Trophoblast cell (in vitro differentiated cells and primary cell): ENCODE data around the gene PKD2.
A peak's percentile ranks its signal among the peaks of the same experiment; 100 is the strongest.

ENCODE experiments used
- DNase-seq, 2 donors: peaks; one replicate each; pipeline ENCODE4 v3.0.0-alpha.2; 2016
- H2AFZ ChIP-seq: 2 replicates; pipeline ENCODE4 v1.6.1; 2013; ENCODE audit warnings: low read length, moderate library complexity, mild to moderate bottlenecking; ENCODE audit not compliant: insufficient read depth, poor library complexity
- H2AK5ac ChIP-seq: 2 replicates; pipeline ENCODE4 v1.6.1; 2013; ENCODE audit warnings: mild to moderate bottlenecking, low read length
- H2BK120ac ChIP-seq: 2 replicates; pipeline ENCODE4 v1.6.1; 2013; ENCODE audit warnings: low read length, mild to moderate bottlenecking, moderate library complexity; ENCODE audit not compliant: insufficient read depth, poor library complexity
- H2BK12ac ChIP-seq: 2 replicates; pipeline ENCODE4 v1.6.1; 2013; ENCODE audit warnings: mild to moderate bottlenecking, low read length, moderate library complexity
- H2BK5ac ChIP-seq: 2 replicates; pipeline ENCODE4 v1.6.1; 2013; ENCODE audit warnings: low read length, low read depth, moderate library complexity, mild to moderate bottlenecking; ENCODE audit not compliant: poor library complexity
- H3K14ac ChIP-seq: 2 replicates; pipeline ENCODE4 v1.6.1; 2013; ENCODE audit warnings: mild to moderate bottlenecking, low read length
- H3K18ac ChIP-seq: 2 replicates; pipeline ENCODE4 v1.6.1; 2013; ENCODE audit warnings: mild to moderate bottlenecking, low read length
- H3K23ac ChIP-seq: 2 replicates; pipeline ENCODE4 v1.6.1; 2013; ENCODE audit warnings: low read length
- H3K27ac ChIP-seq: 2 replicates; pipeline ENCODE4 v1.5.1; 2013; ENCODE audit warnings: low read depth, mild to moderate bottlenecking, inconsistent platforms, low read length, moderate library complexity
- H3K27me3 ChIP-seq: 2 replicates; pipeline ENCODE4 v1.6.1; 2013; ENCODE audit warnings: inconsistent platforms, mild to moderate bottlenecking, low read length, moderate library complexity; ENCODE audit not compliant: insufficient read depth
- H3K36me3 ChIP-seq, 2 experiments: 1 replicate in 1 of 2; 2 replicates in 1 of 2; pipeline ENCODE4 v1.6.1; 2013; ENCODE audit warnings: low read length in 2 of 2, mild to moderate bottlenecking in 2 of 2, moderate library complexity in 1 of 2; ENCODE audit not compliant: insufficient read depth in 2 of 2, control insufficient read depth in 1 of 2
- H3K4ac ChIP-seq: 2 replicates; pipeline ENCODE4 v1.6.1; 2013; ENCODE audit warnings: low read depth, mild to moderate bottlenecking, low read length, moderate library complexity
- H3K4me1 ChIP-seq, 2 experiments: 1 replicate in 1 of 2; 2 replicates in 1 of 2; pipeline ENCODE4 v1.6.1; 2013; ENCODE audit warnings: low read length in 2 of 2, mild to moderate bottlenecking in 2 of 2, moderate library complexity in 1 of 2; ENCODE audit not compliant: insufficient read depth in 2 of 2, control insufficient read depth in 1 of 2
- H3K4me2 ChIP-seq: 2 replicates; pipeline ENCODE4 v1.6.1; 2013; ENCODE audit warnings: inconsistent platforms, mild to moderate bottlenecking, low read length, moderate library complexity
- H3K4me3 ChIP-seq: 2 replicates; pipeline ENCODE4 v1.5.1; 2013; ENCODE audit warnings: mild to moderate bottlenecking, low read depth, low read length, inconsistent platforms
- H3K79me1 ChIP-seq: one replicate; pipeline ENCODE4 v1.6.1; 2013; ENCODE audit warnings: low read length
- H3K79me2 ChIP-seq: 2 replicates; pipeline ENCODE4 v1.6.1; 2013; ENCODE audit warnings: low read length, mild to moderate bottlenecking; ENCODE audit not compliant: control insufficient read depth, insufficient read depth, poor library complexity
- H3K9ac ChIP-seq: 2 replicates; pipeline ENCODE4 v1.6.1; 2013; ENCODE audit warnings: mild to moderate bottlenecking, low read length
- H3K9me3 ChIP-seq: 2 replicates; pipeline ENCODE4 v1.6.1; 2013; ENCODE audit warnings: low read depth, mild to moderate bottlenecking, control low read depth, inconsistent platforms, low read length; ENCODE audit not compliant: insufficient read depth
- H4K12ac ChIP-seq: 2 replicates; pipeline ENCODE4 v1.6.1; 2013; ENCODE audit warnings: low read depth, mild to moderate bottlenecking, low read length, moderate library complexity
- H4K8ac ChIP-seq: 2 replicates; pipeline ENCODE4 v1.6.1; 2013; ENCODE audit warnings: low read depth, mild to moderate bottlenecking, low read length, moderate library complexity
- H4K91ac ChIP-seq: one replicate; pipeline ENCODE4 v1.6.1; 2013; ENCODE audit warnings: low read depth, mild to moderate bottlenecking, low read length, moderate library complexity
- WGBS: extraction: QIAGEN DNeasy Blood & Tissue Kit; methylation state at CpG from one replicate; pipeline ENCODE4 v1.1.7; 2013; ENCODE audit warnings: missing lambda C conversion rate; ENCODE audit not compliant: insufficient read length, insufficient coverage; ENCODE audit errors: extremely low coverage; 5-methylcytosine and 5-hydroxymethylcytosine counted together

Gene PKD2

GRCh38 chr4:87966095-87966496, 41.3 kb upstream of the PKD2 start:
- no peak overlapping the region for H3K9ac ChIP-seq
- no peak overlapping the region for H2BK12ac ChIP-seq
- no peak overlapping the region for H4K91ac ChIP-seq
- H3K79me2 ChIP-seq: no peaks in the 10 kb centered on the region
- H2AK5ac ChIP-seq: no peak overlapping the region
- H3K27ac ChIP-seq: no peak overlapping the region
- H3K9me3 ChIP-seq: peaks cover 3% of the 10 kb centered on the region
- H3K27me3 ChIP-seq: no peaks in the 10 kb centered on the region
- H3K14ac ChIP-seq: no peak overlapping the region
- no peak overlapping the region for H3K4me2 ChIP-seq
- H2AFZ ChIP-seq: no peak overlapping the region
- H3K36me3 ChIP-seq: no peaks in the 10 kb centered on the region
- no CpG with 5 or more reads among the region's 9 CpGs for WGBS
- no peak overlapping the region for H3K4me3 ChIP-seq
- no peaks in the 10 kb centered on the region for H3K79me1 ChIP-seq
- no peak overlapping the region for H2BK120ac ChIP-seq
- H4K12ac ChIP-seq: no peak overlapping the region
- H3K18ac ChIP-seq: no peak overlapping the region
- no peak for DNase-seq
- no peak overlapping the region for H3K4ac ChIP-seq
- H2BK5ac ChIP-seq: no peak overlapping the region
- no peak overlapping the region for H3K23ac ChIP-seq
- no peak overlapping the region for H4K8ac ChIP-seq
- no peaks in the 10 kb centered on the region for H3K4me1 ChIP-seq

GRCh38 chr4:87967193-87967592, 40.2 kb upstream of the PKD2 start:
- H3K27me3 ChIP-seq: no peaks in the 10 kb centered on the region
- H3K79me2 ChIP-seq: no peaks in the 10 kb centered on the region
- no peak overlapping the region for H3K4me3 ChIP-seq
- no CpG with 5 or more reads among the region's 8 CpGs for WGBS
- H2BK120ac ChIP-seq: no peak overlapping the region
- H3K4me1 ChIP-seq: no peaks in the 10 kb centered on the region
- H3K9me3 ChIP-seq: peaks cover 3% of the 10 kb centered on the region
- no peak overlapping the region for H4K91ac ChIP-seq
- no peak overlapping the region for H3K4ac ChIP-seq
- no peak overlapping the region for H2AK5ac ChIP-seq
- no peak overlapping the region for H2BK5ac ChIP-seq
- no peak overlapping the region for H3K4me2 ChIP-seq
- H3K79me1 ChIP-seq: peaks cover 3% of the 10 kb centered on the region
- no peak overlapping the region for H2BK12ac ChIP-seq
- H3K36me3 ChIP-seq: no peaks in the 10 kb centered on the region
- no peak overlapping the region for H3K18ac ChIP-seq
- H3K23ac ChIP-seq: no peak overlapping the region
- no peak overlapping the region for H2AFZ ChIP-seq
- no peak overlapping the region for H3K27ac ChIP-seq
- no peak for DNase-seq
- no peak overlapping the region for H4K8ac ChIP-seq
- no peak overlapping the region for H3K14ac ChIP-seq
- H4K12ac ChIP-seq: no peak overlapping the region
- H3K9ac ChIP-seq: no peak overlapping the region

- WGBS: no CpG with 5 or more reads among the region's 2 CpGs
Measured at GRCh38 chr4:87970121-87970520, 37.3 kb upstream of the PKD2 start.

DNA sequence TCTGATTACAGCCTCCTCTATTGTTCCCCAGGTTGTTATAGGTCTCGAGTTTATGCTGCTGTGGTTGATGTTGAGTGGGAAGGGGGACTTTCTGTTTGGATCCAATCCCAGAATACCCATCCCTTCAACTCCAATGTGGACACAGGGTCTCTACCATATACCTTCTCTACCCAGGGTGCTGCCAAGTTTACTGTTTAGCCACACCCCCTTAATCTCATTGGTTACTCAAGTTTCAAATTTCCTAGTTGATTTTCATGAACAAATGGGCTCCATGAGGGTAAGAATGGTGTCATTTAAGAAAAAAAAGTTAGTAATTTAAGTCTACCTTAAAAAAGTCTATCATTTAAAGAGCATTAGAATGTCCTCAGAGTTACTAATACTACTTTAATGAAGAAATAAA, 35.6 kb upstream of the PKD2 start:
- peak overlapping the region; percentile 75 for H2AFZ ChIP-seq
- no peak overlapping the region for H4K91ac ChIP-seq
- H2BK12ac ChIP-seq: peak overlapping the region; percentile 88
- no peaks in the 10 kb centered on the region for H3K27me3 ChIP-seq
- H3K9me3 ChIP-seq: no peaks in the 10 kb centered on the region
- H3K4ac ChIP-seq: no peak overlapping the region
- H3K27ac ChIP-seq: no peak overlapping the region
- H2AK5ac ChIP-seq: peak overlapping the region; percentile 62
- H4K12ac ChIP-seq: no peak overlapping the region
- no peaks in the 10 kb centered on the region for H3K4me1 ChIP-seq
- peaks cover 3% of the 10 kb centered on the region for H3K79me1 ChIP-seq
- no peaks in the 10 kb centered on the region for H3K36me3 ChIP-seq
- no peaks in the 10 kb centered on the region for H3K79me2 ChIP-seq
- H3K4me2 ChIP-seq: no peak overlapping the region
- no peak overlapping the region for H3K4me3 ChIP-seq
- H3K18ac ChIP-seq: no peak overlapping the region
- DNase-seq: no peak
- H3K9ac ChIP-seq: no peak overlapping the region
- no peak overlapping the region for H3K23ac ChIP-seq
- no CpG with 5 or more reads among the region's 1 CpG for WGBS
- no peak overlapping the region for H4K8ac ChIP-seq
- peak overlapping the region; percentile 68 for H2BK120ac ChIP-seq
- no peak overlapping the region for H3K14ac ChIP-seq
- peak overlapping the region; percentile 52 for H2BK5ac ChIP-seq

More at GRCh38 chr4:87970121-87970520, 37.3 kb upstream of the PKD2 start:
- Histone ChIP-seq H3K4me2 (no peak overlapping the region), H3K4ac (no peak overlapping the region), H3K79me1 (peaks cover 3% of the 10 kb centered on the region), H4K8ac (no peak overlapping the region), H4K12ac (no peak overlapping the region), H3K14ac (no peak overlapping the region), H2BK12ac (no peak overlapping the region), H2BK120ac (no peak overlapping the region), H3K9ac (no peak overlapping the region), H3K23ac (no peak overlapping the region), H3K36me3 (no peaks in the 10 kb centered on the region), H3K18ac (no peak overlapping the region), H3K4me3 (no peak overlapping the region), H3K79me2 (no peaks in the 10 kb centered on the region), H3K9me3 (peaks cover 3% of the 10 kb centered on the region), H2AK5ac (no peak overlapping the region), H2BK5ac (no peak overlapping the region), H3K27ac (no peak overlapping the region), H3K4me1 (no peaks in the 10 kb centered on the region), H4K91ac (no peak overlapping the region), H3K27me3 (no peaks in the 10 kb centered on the region), H2AFZ (no peak overlapping the region)
- no peak for DNase-seq
